Ectodermal cell (in vitro differentiated cells): ENCODE results near the gene HOXA1.

ENCODE experiments used
- H3K27ac ChIP-seq: 2 replicates; pipeline ENCODE4 v1.7.0; 2013; ENCODE audit warnings: mild to moderate bottlenecking, low read depth, low read length; ENCODE audit not compliant: insufficient read depth, poor library complexity, severe bottlenecking
- H3K27me3 ChIP-seq: 2 replicates; pipeline ENCODE4 v1.7.0; 2013; ENCODE audit warnings: mild to moderate bottlenecking, low read length; ENCODE audit not compliant: insufficient read depth, control insufficient read depth, poor library complexity, severe bottlenecking
- H3K36me3 ChIP-seq: one replicate; pipeline ENCODE4 v1.7.0; 2013; ENCODE audit warnings: low read length; ENCODE audit not compliant: control insufficient read depth, insufficient read depth
- H3K4me1 ChIP-seq: one replicate; pipeline ENCODE4 v1.7.0; 2013; ENCODE audit warnings: low read length; ENCODE audit not compliant: control insufficient read depth, insufficient read depth
- H3K4me3 ChIP-seq: 2 replicates; pipeline ENCODE4 v1.7.0; 2013; ENCODE audit warnings: low read depth, low read length, control low read depth; ENCODE audit not compliant: insufficient read depth
- H3K9me3 ChIP-seq: 2 replicates; pipeline ENCODE4 v1.7.0; 2013; ENCODE audit warnings: mild to moderate bottlenecking, low read length, moderate library complexity; ENCODE audit not compliant: control insufficient read depth
- WGBS, 2 experiments: methylation state at CpG; one replicate each; pipeline ENCODE4 v1.1.7; 2013; ENCODE audit warnings: missing lambda C conversion rate in 2 of 2; 5-methylcytosine and 5-hydroxymethylcytosine counted together

HOXA1 gene

DNA sequence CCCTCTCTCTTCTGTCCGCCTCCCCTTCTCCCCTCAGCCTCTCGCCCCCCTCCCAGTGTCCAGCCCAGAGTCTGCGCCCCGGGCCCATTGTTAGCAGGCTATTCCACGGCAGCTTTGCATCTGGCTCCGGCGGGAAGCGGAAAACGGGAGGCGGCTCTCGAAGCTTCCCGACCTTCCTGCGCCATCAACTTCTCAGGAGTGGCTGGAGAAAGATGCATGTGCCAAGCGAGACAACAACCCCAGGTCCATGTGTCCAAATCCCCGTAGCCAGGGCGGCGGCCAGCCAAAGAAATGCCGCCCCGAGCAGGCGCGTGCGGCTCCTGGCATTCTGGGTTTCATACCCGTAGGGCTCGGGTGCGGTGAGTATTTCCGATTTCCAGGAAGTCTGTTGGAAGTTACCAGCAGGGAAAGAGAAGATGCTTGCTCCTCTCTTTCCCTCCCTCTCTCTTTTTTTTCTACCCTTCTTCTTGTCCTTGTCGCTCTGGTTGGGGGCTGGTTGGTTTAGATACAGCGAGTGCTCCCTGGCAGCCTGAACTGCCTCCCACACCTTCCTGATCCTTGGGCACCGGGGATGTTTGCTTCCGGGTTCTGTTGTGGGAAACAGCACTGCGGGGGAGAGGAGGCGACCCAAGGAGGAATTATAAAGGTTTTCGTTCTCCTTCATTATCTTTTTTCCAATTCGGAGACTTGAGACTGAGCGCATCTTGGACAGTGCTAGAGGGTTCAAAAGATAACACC, 7.9 kb upstream of the HOXA1 start:
- no peaks in the 10 kb centered on the region for H3K36me3 ChIP-seq
- WGBS, 2 experiments: 4% methylated on average over 31 to 35 of the region's 35 CpGs
- H3K4me3 ChIP-seq: peak overlapping the region; percentile 57
- H3K9me3 ChIP-seq: no peaks in the 10 kb centered on the region
- peaks cover 100% of the 10 kb centered on the region for H3K27me3 ChIP-seq
- peaks cover 5% of the 10 kb centered on the region for H3K4me1 ChIP-seq
- H3K27ac ChIP-seq: peak overlapping the region; percentile 73

- Histone ChIP-seq H3K36me3 (no peaks in the 10 kb centered on the region), H3K4me1 (peaks cover 5% of the 10 kb centered on the region), H3K27ac (peak within 1 kb of the TSS; percentile 73), H3K9me3 (no peaks in the 10 kb centered on the region), H3K27me3 (peaks cover 100% of the 10 kb centered on the region), H3K4me3 (peak within 1 kb of the TSS; percentile 57)
- WGBS, 2 experiments: 3 to 4% methylated on average over 28 to 29 of the region's 29 CpGs
These were observed 7.0 kb upstream of the HOXA1 start, which contains the start of gene HOXA2 for GRCh38 chr7:27102581-27103442. Gene HOXA2 (minus strand): TSS chr7:27102683. CDS start chr7:27102500, 183 bp downstream.

DNA sequence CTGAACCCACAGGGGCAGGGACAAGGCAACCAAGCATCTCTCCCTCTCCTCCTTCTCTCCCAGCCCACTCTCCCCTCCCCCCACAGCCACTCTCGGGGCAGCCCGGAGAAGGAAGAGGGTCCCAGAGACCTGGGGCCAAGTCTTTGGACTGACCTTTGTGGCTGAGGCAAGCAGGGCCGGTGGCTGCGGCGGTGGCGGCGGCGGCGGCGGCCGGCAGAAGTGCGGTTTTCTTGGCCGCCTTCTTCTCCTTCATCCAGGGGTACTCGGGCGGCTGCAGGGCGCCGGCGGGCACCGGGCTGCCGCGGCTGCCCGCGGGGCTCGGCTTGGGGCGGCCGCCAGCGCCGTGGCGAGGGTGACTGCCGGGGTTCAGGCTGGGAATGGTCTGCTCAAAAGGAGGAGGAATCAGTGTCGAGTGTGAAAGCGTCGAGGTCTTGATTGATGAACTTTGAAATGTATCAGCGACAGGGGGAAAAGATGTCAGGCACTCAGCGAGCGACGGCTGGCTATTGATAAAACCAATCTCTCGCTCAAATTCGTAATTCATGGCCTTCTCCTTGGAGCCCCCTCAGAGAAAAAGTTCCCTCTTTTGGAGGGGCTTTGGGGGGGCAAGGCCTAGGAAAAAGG, 6.3 kb upstream of the HOXA1 start:
- Histone ChIP-seq H3K4me1 (peaks cover 5% of the 10 kb centered on the region), H3K27ac (peak overlapping the region; percentile 60), H3K4me3 (peak overlapping the region; percentile 57), H3K27me3 (peaks cover 100% of the 10 kb centered on the region), H3K36me3 (no peaks in the 10 kb centered on the region), H3K9me3 (no peaks in the 10 kb centered on the region)
- 1% methylated on average over 39 of the region's 39 CpGs for WGBS, 2 experiments

- Histone ChIP-seq H3K27ac (peak overlapping the region; percentile 70), H3K4me3 (peak overlapping the region; percentile 57), H3K9me3 (no peaks in the 10 kb centered on the region), H3K27me3 (peaks cover 100% of the 10 kb centered on the region), H3K36me3 (no peaks in the 10 kb centered on the region), H3K4me1 (peaks cover 5% of the 10 kb centered on the region)
- WGBS, 2 experiments: 3 to 5% methylated on average over 25 of the region's 25 CpGs
These were observed 5.6 kb upstream of the HOXA1 start for GRCh38 chr7:27101171-27101956.

DNA sequence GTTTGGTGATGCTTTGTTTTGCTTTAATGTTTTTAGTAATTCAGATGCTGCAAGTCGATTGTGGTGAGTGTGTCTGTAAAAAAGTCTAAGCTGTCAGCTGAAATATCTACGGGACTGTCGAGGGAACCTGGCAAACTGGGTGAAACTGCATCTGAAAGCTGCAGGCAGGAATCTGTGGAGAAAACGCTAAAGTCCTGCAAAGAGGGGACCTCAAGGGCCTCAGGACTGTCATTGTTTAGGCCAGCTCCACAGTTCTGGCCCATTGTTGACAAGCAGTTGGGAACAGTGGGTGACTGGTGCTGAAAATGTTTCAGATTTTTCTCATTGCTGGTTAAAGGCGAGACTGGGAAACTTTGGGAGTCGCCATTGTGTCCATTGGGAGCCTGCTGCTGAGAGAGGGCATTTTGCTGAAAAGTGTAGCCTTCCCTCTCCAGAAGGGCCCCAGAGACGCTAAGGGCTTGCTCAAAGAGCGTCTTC, 4.9 kb upstream of the HOXA1 start:
- Histone ChIP-seq H3K4me3 (peak overlapping the region; percentile 57), H3K27me3 (peaks cover 100% of the 10 kb centered on the region), H3K27ac (peak overlapping the region; percentile 70), H3K9me3 (no peaks in the 10 kb centered on the region), H3K36me3 (no peaks in the 10 kb centered on the region), H3K4me1 (peaks cover 5% of the 10 kb centered on the region)
- WGBS, 2 experiments: 1% methylated on average over 8 of the region's 8 CpGs

DNA sequence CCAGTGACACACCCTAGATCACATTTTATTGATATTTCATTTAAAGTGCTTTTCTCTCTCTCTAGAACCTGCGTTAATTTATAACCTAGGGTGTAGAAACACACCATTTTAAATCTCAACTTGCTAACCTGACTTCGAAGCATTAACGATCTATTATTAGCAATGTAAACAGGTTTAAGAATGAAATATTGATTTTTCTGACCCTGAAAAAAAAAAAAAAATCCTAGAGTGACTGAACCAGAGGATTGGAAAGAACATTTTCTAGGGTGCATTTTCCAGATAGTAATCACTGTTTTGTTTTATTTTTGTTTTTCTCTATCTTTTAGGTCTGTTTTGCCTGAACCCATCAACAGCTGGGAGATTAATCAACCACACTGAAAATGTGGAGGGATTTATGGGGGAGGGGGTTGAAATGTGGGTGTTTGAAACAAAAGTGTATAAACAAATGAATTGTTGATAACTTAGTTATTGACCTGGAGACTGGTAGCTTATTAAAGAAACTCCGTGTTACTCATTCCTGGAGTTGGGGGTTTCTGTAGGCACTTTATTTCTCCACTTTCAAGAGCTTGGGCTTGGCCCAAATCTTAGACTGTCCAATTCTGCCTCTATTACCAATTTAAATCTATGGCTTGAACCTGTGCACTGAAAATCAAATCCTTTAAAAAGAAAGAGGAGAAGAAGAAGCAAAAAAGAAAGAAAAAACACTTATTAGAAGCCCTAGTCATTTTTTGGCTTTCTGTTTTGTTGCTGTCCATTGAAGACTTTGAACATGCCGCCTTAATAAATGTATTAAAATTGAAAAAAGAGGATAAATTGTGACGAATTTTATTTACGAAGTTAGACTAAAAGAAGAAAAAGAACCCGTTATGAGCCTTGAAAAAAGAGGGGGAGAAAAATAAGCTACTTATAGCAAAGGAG, 3.9 kb upstream of the HOXA1 start:
- 34 to 47% methylated on average over 6 to 7 of the region's 8 CpGs for whole genome bisulfite sequencing, 2 experiments

DNA sequence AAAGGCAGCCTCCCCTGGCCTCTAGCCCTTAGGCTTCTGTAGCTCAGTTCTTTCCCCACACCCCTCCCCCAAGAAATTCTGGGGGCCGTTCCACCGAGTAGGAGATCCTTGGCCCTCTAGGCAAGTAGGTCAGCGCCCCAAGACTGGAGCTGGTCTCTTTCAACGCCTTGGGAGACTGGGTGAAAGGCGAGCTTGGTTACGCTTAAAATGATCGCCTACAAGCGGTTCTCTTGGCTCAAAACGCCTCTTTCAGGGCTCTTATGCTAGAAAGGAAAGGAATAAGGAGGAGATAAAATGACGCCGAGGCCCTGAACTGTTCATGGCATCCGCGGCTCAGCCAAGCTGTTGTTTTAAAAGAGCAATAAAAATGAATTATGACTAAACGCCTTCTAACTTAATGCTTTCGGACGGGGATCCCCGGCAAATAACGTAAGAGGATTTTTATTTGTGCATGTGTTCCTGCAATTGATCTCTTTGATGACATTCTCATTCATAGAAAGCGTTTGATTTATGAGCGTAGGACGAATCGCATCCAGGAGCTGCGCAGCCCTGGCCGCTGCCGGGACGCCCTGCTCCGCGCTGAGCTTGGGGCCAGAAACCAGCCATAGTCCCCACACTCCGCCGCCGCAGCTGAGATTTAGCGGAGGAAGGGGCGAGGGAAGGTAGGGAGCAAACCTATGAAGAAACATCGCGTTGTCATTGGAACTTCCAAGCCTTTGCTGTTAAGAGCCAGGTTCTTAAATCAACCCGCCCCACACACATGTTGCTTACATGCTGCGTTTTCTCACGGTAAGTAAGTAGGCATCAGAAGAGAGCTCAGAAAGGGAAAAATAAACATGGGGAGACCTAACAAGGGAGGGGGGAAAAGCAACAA, 3.0 kb upstream of the HOXA1 start:
- Histone ChIP-seq H3K27me3 (peaks cover 100% of the 10 kb centered on the region), H3K4me1 (peaks cover 5% of the 10 kb centered on the region), H3K27ac (peak overlapping the region; percentile 55), H3K36me3 (no peaks in the 10 kb centered on the region), H3K4me3 (peak overlapping the region; percentile 57), H3K9me3 (no peaks in the 10 kb centered on the region)
- WGBS, 2 experiments: 2 to 3% methylated on average over 38 of the region's 38 CpGs

More for the DNA sequence above, 3.9 kb upstream of the HOXA1 start:
- peaks cover 5% of the 10 kb centered on the region for H3K4me1 ChIP-seq
- no peaks in the 10 kb centered on the region for H3K36me3 ChIP-seq
- no peaks in the 10 kb centered on the region for H3K9me3 ChIP-seq
- H3K27me3 ChIP-seq: peaks cover 100% of the 10 kb centered on the region
- peak overlapping the region; percentile 66 for H3K27ac ChIP-seq
- peak overlapping the region; percentile 57 for H3K4me3 ChIP-seq

- Histone ChIP-seq H3K27ac (peak overlapping the region; percentile 55), H3K4me3 (peak overlapping the region; percentile 57), H3K36me3 (no peaks in the 10 kb centered on the region), H3K9me3 (no peaks in the 10 kb centered on the region), H3K4me1 (peaks cover 5% of the 10 kb centered on the region), H3K27me3 (peaks cover 100% of the 10 kb centered on the region)
- WGBS, 2 experiments: 1 to 2% methylated on average over 34 to 35 of the region's 35 CpGs
These were observed 2.1 kb upstream of the HOXA1 start for GRCh38 chr7:27097686-27098577.
